ENCODE measurements around the gene TBC1D17.

Gene TBC1D17

GRCh38 chr19:49877020-49877878 lies at the start of gene TBC1D17, which contains the start of gene AKT1S1:
Gene TBC1D17, plus strand, starts transcription at chr19:49877702. Its CDS starts 22 bp downstream, at chr19:49877724.
Gene AKT1S1, minus strand, starts transcription at chr19:49877355. Its CDS starts 4,060 bp downstream, at chr19:49873295.
- peak; percentile 95 for DNase-seq (ENCODE audit: low read depth, low spot score)

DNA sequence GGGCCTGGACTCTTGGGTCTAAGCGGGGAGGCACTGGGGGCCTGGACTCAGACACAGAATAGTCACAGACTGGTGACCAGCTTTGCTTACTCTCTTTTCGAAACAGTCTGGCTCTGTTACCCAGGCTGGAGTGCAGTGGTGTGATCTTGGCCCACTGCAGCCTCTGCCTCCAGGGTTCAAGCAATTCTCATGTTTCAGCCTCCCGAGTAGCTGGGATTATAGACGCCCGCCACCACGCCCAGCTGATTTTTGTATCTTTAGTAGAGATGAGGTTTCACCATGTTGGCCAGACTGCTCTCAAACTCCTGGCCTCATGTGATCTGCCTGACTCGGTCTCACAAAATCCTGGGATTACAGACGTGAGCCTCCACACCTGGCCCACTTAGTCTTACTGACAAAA lies 48.3 kb upstream of the TBC1D17 start:
- DNase-seq (ENCODE audit: low read depth, low spot score): no peak

DNA sequence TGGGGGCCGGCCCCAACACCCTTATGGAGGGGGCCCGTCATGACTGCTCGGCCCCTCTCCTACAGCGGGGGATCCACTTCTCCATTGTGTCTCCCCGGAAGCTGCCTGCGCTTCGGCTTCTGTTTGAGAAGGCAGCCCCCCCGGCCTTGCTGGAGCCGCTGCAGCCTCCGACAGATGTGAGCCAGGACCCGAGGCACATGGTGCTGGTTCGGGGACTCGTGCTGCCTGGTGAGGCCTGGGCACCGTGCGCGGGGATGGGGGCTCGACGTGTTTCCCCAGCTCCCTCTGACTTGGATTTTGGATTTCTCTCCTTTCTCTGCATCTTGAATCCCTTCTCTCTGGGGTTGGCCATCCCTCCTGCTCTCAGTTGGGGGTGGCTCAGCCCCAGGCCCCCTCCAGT lies 47.8 kb upstream of the TBC1D17 start:
- no peak for DNase-seq (ENCODE audit: low read depth, low spot score)

- DNase-seq (ENCODE audit: low read depth, low spot score): no peak
Measured at GRCh38 chr19:49830766-49831165, 46.7 kb upstream of the TBC1D17 start.

GRCh38 chr19:49831592-49831991 lies 45.9 kb upstream of the TBC1D17 start:
- DNase-seq (ENCODE audit: low read depth, low spot score): no peak

DNA sequence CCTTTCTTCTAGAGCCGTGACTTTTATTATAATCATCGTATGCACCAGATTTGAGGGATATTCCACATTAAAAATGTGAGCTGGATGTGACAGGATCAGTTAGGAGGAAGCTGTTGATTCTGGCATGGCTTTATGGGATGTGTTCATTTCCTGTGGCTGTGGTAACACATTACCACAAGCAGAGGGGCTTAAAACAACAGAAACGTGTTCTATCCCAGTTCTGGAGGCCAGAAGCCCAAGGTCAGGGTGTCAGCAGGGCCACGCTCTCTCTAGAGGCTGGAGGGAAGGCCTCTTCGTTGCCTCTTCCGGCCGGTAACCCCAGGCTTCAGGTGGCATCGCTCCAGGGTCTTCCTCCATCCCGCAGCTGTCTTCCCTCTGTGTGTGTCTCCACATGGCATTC lies 44.9 kb upstream of the TBC1D17 start:
- DNase-seq (ENCODE audit: low read depth, low spot score): no peak

DNA sequence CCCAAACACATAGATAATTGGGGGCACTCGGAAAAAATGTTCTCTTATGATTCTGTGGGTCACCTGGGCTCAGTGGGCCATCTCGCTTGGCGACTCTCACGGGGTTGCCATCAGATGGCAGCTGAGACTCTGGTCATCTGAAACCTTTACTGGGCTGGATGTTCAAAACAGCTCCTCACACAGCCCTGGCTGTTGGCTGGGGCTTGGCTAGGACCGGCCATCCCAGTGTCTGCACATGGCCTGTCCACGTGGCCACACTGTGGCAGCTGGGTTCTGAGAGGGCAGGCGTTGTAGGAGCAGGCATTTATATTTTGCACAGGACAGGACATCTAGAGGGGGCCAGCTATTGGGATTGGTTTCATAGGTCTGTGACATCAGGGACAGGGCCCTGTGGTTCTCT lies 43.9 kb upstream of the TBC1D17 start:
- DNase-seq (ENCODE audit: low read depth, low spot score): no peak

DNA sequence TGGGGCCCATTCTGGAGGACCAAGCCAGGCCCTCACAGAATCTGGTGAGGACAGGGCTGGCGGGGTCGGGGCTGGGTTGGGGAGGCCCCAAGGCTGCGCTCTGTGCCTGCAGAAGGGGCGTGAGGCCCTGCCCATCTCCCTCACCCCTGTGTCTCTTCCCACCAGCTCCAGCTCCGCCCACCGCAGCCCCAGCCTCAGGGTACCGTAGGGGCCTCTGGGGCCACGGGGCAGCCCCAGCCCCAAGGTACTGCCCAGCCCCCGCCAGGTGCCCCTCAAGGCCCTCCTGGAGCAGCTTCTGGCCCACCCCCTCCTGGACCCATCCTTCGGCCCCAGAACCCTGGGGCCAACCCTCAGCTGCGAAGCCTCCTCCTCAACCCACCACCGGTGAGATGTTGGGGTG lies 41.9 kb upstream of the TBC1D17 start:
- no peak for DNase-seq (ENCODE audit: low read depth, low spot score)

DNA sequence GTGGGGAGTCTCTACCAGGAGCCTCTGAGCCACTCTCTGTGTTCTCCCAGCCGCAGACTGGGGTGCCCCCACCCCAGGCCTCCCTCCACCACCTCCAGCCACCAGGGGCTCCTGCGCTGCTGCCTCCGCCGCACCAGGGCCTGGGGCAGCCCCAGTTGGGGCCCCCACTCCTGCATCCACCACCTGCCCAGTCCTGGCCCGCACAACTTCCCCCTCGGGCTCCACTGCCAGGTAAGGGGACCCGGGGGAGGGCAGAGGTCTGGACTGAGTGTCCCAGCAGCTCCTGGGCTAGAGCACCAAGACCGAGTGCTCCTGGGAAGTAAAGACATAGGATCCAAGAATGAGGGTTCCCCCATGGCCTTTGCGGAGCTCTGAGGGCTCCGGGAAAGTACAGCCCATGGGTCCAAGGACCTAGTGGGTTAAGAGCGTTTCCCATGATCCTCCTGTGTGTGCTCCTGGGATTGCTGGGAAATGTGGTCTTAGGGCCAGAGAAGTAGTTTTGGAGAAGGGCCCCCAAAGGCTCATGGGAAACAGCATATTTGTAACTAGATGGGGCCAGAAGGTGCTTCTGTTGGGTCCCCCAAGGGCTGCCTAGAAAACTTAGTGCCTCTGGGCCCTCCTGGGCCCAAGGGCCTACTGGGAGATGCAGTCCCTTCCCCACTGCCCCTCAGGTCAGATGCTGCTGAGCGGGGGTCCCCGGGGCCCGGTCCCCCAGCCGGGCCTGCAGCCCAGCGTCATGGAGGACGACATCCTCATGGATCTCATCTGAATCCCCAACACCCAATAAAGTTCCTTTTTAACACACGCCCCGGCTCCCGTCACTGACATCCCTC lies 41.1 kb upstream of the TBC1D17 start:
- no peak for DNase-seq (ENCODE audit: low read depth, low spot score)

DNA sequence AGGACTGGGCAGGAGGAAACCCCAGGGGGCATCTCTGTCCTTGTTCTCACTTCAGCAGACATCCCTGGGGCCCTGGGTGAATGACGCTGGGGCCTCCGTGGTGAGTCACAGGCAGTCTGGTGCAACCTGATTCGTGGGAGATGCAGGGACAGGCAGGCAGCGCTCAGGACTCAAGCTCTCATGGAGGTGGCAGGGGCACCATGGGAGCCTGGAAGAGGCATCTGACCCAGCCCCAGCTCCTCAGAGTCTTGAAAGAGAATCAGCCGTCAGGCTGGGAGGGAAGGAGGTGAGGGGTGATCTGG lies 40.5 kb upstream of the TBC1D17 start:
- no peak for DNase-seq (ENCODE audit: low read depth, low spot score)

GRCh38 chr19:49837425-49837824 lies 40.1 kb upstream of the TBC1D17 start:
- no peak for DNase-seq (ENCODE audit: low read depth, low spot score)

- DNase-seq (ENCODE audit: low read depth, low spot score): no peak
Measured at GRCh38 chr19:49838885-49839588, 38.5 kb upstream of the TBC1D17 start.

GRCh38 chr19:49839713-49840112 lies 37.8 kb upstream of the TBC1D17 start:
- DNase-seq (ENCODE audit: low read depth, low spot score): no peak

- no peak for DNase-seq (ENCODE audit: low read depth, low spot score)
Measured at GRCh38 chr19:49840321-49840720, 37.2 kb upstream of the TBC1D17 start.

DNA sequence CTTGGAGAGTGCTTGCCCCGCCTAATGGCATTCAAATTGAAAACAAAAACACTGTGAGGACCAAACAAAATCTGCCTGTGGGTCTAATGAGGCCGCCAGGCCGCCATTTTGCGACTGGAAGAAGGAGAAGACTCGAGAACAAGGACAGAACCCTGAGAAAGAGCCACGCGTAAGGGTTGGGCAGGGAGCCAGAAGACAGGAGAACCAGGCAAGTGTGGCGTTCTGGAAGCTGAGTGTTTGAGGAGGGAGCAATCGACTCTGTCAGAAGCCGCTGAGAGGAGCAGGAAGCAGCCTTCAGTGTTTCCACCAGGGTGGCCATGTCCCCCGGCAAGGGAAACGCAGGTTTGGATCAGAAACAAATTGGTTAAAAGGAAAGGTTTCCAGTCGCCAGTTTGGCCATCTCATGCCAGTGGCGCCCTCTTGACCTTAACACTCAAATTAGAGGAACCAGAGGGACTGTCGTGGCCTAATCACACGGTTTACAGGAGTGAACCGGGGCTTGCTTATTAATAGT lies 36.7 kb upstream of the TBC1D17 start:
- DNase-seq (ENCODE audit: low read depth, low spot score): no peak

- DNase-seq (ENCODE audit: low read depth, low spot score): no peak
Measured at GRCh38 chr19:49843265-49843664, 34.2 kb upstream of the TBC1D17 start.

GRCh38 chr19:49844138-49845095 lies 33.1 kb upstream of the TBC1D17 start:
- DNase-seq (ENCODE audit: low read depth, low spot score): no peak

- no peak for DNase-seq (ENCODE audit: low read depth, low spot score)
Measured at GRCh38 chr19:49845414-49845813, 32.1 kb upstream of the TBC1D17 start.

DNA sequence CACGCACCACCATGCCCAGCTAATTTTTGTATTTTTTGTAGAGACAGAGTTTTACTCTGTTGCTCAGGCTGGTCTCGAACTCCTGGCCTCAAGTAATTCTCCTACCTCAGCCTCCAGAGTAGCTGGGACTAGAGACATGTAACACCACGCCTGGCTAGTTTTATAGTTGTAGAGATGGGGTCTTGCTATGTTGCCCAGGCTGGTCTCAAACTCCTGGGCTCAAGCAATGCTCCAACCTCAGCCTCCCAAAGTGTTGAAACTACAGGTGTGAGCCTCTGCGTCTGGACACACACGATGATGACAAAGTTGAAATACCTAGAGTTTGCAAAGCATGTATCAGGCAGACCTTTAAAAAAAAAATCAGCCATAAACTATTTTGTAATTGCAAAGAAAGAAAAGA lies 31.1 kb upstream of the TBC1D17 start:
- no peak for DNase-seq (ENCODE audit: low read depth, low spot score)

DNA sequence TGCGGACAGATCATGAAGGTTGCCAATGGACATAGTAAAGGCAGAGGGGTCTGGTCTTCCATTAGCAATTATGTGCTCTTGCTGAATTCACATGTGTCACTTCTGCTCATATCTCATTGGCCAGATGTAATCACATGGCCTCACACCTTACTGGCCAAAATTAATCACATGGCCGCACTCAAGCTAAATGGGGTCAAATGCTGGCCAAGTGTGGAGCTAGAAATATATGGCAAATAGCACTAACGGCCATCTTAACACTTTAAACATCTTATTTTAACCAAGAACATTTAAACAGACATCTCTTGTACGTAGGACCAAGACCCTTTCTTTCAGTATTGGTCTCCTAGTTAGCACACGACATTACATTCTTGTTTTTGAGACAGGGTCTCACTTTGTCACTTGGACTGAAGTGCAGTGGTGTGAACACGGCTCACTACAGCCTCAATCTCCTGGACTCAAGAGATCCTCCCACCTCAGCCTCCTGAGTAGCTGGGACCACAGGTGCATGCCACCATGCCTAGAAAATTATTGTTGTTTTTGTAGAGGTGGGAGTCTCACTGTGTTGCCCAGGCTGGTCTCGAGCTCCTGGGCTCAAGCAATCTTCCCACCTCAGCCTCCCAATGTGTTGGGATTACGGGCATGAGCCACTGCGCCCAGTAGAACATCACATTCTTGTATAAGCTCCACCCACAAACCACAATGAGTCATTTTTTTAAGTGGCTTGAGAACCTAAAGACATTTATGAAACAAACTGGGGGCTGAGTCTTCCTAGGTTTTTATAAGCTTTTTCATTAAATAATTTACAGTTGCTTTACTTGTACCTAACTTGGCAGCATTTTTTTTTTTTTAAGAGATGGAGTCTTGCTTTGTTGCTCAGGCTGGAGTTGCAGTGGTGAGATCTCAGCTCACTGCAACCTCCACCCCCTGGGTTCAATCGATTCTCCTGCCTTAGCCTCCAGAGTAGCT lies 29.5 kb upstream of the TBC1D17 start:
- no peak for DNase-seq (ENCODE audit: low read depth, low spot score)

Measured in activated CD4-positive, CD25-positive, alpha-beta regulatory T cell treated with anti-CD3 and anti-CD28 coated beads, Interleukin-2, amount 50 U/mL, for 16 hours (primary cell).